CD4-positive, alpha-beta T cell treated with Interferon alpha-2 for 1 hour (primary cell): ENCODE results near the gene IQCK.

Experiments
- DNase-seq, 2 donors: peaks; one replicate each; pipeline ENCODE4 v3.0.0-alpha.2; 2020 to 2022

The IQCK gene

DNA sequence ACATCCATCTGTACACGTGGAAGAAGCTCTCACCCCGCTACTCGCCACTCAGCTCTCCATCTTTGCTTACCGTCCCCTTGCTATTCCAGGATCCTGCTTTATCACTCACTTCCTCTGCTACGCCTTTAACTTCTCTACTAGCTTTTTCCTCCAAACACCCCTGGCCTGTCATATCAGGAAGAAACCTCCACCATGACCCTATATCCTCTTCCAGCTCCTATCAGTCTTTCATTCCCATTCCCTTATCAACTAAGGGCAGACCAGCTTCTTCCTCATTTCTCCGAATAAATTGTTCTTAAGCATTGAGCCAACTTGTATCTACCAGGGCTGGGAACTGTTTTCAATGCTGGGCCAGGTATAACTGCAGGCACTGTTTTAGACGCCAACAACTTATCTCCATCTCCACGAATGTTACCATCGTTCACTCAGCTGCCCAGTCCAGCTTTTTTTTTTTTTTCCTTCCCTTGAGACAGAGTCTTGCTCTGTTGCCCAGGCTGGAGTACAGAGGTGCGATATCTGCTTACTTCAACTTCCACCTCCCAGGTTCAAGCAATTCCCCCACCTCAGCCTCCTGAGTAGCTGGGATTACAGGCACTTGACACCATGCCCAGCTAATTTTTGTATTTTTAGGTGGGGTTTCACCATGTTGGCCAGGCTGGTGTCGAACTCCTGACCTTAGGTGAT lies 4.3 kb downstream of the IQCK start:
- DNase-seq, result no peak

DNA sequence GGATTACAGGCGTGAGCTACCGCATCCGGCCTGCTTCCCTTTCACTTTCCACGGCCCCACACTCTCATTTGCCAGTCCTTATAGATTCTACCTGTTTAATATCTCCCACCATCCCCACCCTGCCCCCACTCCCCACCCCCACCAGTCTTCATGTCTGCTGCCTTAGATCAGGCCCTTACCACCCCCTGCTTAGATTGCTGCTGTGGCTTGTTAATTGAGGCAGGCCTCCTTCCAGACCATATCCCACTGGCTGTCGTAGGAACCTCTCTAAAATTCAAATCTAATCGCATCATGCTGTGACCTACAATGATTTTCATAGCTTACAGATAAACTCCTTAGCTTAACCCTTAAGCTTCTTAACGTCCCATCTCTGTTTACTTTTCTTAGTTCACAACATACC lies 4.9 kb downstream of the IQCK start:
- DNase-seq, result no peak

DNA sequence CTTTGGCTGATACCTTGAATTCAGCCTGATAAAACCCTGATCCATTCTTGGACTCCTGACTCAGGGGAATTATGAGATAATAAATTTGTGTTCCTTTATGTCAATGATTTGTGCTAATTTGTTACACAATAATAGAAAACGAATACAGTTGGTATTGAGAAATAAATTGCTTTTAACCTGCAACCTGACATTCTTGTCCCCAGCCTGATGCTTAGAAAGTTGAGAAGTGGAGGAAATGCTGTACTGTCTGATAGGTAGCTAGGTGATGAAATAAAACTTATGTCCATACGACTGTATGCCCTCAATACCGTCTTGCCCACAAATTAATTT lies 10.5 kb downstream of the IQCK start:
- DNase-seq, result no peak

DNA sequence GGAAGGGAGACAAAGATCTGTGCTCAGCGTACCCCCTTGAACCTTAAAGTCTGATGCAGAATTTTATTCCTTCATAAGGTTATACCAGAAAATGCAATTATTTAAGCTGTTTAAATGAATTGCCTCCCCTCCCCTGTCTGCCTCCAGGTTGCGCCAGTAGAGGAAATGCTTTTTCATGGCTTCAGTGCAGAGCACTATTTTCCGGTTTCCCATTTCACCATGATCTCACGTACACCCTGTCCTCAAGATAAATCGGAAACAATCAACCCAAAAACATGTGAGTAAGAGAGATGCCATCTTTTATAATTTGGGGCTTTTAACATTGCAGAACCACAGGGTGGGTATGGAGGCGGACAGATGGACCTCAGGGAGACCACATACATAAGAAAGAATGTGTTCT lies 15.5 kb downstream of the IQCK start:
- no peak for DNase-seq

DNA sequence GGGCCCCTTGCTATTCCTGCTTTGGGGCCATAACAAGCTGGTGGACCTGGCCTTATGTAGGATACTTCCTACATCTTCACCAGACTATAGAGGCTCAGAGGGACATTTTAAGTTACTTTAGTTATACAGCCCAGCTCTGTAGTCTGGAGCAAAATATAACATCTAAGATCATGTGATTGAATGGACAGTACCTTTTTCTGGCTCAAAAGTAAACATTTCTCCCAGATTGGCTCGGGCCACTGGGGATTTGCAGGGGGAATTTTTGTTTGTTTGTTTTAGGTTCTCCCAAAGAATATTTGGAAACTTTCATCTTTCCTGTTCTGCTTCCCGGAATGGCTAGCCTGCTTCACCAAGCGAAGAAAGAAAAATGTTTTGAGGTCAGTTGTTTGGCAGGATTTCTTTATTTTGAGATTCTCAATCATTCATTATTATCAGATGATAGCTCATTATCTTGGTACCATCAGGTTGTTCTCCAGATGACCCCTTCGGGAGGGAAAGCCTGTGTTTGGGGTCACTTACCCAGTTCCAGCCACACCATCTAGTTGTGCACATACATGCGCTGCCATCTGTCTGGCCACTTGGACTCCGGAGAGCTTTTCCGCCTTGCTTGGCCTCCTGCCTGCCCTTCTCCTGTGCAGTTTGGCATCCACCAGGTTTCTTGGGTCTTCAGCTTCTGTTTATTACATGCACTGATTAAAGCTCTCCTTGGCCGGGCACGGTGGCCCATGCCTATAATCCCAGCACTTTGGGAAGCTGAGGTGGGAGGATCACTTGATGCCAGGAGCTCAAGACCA lies 17.2 kb downstream of the IQCK start:
- DNase-seq, result no peak

DNA sequence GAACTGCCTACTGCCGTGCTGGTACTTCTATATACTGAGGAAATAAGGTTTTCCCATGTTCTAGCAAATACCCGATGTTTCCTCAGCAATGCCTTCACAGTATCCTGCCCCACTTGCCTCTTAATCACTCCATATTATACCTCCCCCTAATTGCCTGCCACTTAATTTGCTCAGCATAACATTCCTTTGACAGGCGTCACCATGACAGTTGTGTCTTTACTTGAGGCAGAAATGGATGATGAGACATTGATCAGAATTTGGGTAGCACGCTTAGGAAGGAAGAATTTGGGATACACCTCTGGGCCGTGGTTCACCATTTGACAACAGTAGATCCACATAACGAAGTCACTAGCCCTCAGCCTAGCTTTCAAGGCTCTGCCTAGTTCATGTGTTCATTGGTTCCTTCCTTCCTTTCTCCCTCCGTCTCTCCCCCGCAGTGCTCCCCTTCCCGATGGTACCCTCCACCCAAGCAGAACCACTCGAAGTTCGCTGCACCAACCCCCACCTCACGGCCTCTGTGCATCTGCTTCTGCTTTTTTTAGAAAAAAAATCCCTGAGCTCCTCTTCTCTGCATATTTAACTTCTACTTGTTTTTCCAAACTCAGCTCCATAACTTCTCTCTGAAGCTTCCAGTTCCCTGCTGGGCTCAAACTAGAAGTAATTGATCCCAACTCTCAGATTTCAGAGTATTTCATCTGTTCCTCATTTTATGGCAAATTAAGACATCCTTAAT lies 19.4 kb downstream of the IQCK start:
- DNase-seq, result no peak

DNA sequence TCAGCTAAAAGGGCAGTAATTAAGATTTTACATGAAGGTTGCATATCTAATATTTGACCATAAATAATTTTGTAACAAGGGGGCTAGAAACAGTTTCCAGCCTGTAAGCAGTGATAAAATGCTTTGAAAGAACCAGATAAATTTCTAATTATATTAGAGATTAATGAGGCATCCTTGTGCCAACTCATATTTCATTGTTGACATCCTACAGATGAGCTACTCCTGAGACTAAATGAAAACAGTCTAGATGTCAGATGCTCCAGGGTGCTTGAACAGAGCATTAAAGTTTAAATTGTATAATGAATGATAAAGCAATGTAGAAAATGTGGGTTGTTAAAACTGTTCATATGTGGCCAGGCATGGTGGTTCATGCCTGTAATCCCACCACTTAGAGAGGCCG lies 23.3 kb downstream of the IQCK start:
- DNase-seq, result no peak

DNA sequence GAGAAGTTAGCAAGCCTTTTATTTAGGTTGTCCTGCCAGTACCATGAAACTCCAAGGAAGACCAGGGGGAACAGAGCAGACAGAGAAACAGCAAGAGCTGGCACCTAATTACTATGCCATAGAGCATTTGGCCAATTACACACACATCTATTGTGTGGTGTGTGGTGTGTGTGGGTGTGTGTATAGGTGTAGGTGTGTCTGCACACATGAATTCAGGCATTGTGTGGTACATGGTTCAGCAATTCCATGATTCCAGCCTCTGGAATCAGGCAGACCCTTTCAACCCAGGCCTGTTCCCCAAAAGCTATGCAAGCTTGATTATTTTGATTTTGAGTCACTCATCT lies 25.7 kb downstream of the IQCK start:
- DNase-seq, result no peak

DNA sequence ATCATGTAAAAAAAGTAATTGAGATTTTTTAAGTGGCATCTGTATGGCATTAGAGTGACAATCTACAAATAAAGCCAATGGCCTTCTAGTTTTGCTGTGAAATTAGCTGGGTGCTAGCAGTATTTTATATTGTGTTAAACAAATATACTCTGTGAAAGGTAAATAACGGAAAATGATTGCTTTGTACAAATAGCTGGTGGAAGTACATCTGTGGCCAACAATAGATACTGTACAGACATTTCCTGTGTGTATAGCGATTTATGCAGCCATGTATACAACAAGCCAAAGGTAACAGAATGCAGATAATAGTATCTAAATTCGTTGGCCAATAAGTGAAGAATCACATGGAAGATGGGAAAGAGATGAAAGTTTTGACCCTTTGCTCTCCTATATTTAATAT lies 26.6 kb downstream of the IQCK start:
- DNase-seq, result no peak

DNA sequence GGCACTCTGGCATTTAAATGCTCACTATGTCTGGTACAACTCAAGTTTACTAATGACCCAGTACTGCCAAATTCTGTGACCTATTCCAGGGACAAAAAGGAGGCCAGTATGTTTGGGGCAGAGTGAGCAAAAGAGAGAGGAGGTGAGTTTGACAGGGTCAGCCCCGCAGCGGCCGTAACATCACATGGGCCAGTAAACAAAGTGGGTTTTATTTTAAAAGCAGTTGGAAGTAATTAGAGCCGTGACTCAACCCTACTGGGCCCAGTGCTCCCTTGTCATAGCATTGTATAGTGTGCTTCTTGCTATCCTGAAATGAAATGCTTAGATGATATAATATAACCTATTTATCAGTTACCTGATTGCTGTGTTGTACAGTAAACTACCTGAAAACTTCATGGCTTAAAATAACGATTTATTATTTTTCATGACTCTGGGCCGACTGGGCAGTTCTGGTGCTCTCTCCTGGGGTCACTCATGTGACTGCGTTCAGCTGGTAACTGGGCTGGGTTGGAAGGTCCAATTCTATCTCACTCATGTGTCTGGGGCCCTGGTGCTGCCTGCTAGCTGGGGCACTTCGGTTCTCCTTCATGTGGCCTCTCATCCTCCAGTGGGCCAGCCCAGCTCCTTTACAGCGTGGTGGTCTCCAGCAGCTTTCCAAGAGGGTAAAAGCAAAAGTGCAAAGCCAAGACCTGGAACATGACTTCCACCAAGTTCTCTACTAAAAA lies 27.4 kb downstream of the IQCK start:
- no peak for DNase-seq

DNA sequence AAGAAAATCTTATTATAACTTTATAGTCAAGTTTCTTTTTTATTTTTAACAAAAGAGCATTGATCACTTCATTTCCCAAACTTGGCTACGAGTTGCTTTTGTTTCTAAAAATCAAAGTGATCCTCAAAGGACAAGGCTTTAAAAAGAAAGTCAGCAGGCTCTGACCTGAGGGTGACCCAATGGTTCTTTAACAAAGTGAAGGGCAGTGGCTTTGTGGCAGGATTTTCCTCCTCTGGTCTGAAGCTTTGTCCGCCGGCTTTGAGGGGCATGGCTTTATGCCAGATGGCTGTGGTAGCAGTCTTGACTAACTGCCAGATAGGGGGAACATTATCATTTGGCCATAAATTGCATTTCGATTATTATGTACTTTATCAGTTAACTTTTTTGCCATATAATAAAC lies 28.5 kb downstream of the IQCK start:
- no peak for DNase-seq

DNA sequence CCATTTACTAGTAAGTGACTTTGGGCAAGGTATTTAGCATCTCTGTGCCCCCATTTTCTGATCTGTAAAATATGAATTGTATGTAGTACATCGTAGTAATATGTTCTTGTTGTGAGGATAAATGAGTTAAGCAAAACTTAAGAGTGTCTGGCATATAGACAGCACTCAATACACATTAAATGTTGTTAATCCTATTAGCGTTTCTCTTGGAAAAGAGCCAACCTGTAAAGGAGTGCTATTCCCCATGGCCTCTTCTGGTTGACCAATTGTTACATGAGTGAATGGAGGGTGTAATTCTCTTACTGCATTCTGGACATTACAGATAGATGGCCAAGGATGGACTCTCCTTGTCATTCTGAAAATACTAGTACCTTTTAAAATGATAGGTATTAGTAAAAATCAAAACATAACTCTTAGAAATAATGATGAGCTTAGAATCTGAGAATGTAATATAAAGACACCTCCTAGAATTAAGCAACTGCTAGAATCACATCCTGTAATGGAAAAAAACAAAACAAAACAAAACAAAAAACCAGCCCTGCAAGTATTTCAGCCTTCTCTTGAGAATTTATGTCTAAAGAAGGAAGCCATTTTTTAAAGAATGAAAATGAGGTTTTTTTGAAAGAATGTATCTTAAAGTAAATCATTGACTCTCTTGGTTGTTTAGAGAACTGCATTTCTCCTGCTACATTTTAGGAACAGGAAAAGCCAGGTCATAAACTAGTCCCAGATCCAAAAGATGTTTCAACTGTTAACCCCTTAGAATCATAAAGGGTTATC lies 30.5 kb downstream of the IQCK start:
- no peak for DNase-seq

DNA sequence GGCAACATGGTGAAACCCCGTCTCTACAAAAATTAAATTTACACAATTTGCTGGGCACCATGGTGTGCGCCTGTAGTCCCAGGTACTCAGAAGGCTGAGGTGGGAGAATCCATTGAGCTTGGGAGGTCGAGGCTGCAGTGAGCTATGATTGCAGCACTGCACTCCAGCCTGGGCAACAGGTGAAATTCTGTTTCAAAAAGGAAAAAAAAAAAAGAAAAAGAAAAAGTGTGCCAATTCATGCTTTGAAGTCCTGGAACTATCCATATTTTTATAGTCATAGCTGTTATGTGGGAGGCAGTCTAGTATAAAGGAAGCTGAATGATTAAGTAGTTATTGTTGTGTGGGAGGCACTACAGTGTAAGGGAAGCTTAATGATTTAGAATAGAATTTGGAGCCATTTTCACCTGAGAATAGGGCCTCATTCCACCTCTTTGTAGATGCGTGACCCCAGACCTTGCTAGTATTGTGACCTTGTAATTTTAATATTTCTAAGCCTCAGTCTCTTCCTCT lies 31.6 kb downstream of the IQCK start:
- DNase-seq, result no peak

DNA sequence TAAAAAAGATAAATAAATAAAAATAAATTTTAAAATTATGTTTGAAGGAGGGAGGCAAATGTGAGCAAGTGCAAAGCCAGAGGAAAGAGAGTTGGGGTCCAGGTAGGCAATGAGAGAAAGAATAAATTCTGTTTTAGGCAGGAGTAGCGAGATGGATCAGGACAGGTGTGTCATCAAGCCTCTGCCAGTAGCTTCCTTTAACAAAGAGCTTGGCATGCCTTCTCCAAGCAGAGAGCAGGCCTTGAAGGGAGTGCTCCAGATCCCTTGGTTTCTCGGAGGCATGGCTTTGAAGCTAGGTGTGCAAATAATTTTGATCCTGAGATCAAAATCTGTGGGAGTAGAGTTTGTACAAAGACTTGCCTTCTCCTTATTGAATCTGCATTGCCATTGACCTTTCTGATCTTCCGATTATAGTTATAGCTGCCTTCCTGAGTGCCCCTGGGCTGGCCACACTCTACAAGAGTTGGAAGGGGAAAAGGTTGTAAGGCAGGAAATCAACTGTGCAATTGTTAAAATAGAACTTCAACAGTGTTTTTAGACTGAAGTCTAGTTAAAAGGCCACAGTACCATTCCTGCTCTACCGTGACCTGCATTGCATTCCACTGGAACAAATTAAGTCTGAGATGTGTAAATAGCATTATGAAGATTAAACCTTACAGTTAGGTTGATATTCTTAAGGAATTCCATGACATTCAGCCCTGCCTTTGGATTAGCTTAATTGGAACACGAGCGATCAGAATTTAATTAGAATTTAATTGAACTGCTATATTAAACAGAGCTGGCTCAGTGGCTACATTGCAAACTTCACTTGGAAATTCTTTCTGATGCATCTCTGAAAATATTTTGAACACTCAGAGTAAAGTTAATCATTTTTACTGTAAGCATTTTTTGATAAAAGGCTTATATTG lies 33.7 kb downstream of the IQCK start:
- no peak for DNase-seq

DNA sequence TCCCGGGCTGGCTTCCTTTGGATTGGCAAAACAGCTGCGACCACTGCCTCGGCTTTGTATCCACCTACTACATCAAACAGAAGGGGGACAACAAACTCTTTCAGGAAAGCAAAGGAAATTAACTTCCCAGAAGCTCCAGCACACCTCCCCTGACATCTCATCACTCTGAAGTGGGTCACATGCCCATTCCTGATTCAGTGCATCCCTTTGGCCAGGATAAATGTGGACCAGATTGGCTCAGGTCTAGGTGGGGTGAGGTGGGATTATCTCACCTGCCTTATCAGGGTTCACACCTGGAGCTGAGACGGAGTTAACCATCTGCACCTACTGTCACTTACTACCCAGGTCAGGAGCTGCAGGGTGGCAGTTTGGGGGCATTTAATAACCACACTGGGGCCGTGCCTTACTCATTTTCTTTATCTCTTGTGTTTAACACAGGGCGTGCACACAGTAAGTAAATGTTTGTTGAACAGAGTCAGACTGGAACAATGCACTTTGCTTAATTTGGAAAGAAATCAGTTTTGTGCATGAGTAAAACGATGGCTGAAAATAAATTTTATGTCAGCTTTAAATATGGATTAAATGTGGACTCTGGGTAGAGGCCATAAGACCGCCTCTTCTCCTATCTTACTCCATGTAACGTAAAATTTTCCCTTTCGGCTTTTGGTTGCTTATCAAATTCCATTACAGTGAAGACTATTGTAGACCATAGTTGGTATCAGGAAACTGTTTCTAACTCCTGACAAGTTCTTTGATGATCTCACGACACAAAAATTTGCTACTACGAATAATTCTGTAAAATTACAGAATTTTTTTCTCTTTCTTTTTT lies 36.0 kb downstream of the IQCK start:
- no peak for DNase-seq

DNA sequence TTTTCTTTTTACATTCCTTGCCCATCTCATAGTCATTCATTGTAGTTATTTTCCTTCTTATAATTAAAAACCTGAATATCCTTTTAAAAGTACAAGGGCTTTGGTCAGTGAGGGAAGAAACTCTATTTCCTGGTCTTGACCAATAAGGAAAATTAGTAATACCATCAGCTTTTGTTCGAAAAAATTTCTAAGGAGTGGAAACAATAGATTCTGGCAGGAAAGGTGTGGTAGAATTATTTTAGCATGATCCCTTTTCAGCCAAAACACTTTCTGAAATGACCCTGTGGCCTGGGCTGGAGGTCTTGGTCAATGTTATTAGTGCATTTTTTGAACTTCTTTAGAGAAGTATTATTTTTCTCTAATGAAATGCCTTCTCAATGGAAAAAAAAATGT lies 36.6 kb downstream of the IQCK start:
- DNase-seq, result no peak

DNA sequence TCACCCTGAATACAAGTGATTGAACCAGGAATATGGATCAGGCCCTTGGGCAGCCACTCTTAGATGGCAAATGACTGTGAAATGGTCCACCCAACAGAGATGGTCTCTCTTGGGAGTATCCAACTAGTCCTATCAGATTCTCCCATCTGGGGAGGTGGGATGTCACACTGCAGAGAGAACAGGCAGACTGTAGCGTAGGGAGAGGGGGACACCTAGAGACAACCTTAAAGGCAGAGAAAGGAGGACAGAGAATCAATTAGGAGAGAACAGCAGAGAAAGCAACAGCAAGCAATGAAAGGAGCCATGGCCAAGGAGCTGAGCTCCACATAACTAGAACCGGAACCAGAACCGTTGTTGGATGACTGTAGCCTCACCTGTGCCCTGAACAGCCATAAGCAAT lies 37.2 kb downstream of the IQCK start:
- no peak for DNase-seq

DNA sequence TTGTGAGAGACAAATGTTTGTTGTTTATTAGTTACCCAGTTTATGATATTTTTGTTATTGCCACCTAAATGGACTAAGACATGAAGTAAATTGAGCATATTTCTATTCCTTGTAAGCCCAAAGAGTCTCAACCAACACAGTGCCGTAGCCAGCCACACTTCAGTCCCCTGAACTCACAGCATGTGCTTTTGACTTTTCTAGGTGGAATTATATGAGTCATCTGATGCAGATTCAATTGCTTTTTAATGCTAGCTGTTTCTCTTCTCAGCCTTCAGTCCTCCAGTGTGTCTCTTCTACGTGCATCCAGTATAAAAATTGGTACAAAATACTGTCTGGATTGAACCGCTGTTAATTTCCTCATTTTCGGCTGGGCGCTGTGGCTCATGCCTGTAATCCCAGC lies 39.0 kb downstream of the IQCK start:
- DNase-seq, result no peak

DNA sequence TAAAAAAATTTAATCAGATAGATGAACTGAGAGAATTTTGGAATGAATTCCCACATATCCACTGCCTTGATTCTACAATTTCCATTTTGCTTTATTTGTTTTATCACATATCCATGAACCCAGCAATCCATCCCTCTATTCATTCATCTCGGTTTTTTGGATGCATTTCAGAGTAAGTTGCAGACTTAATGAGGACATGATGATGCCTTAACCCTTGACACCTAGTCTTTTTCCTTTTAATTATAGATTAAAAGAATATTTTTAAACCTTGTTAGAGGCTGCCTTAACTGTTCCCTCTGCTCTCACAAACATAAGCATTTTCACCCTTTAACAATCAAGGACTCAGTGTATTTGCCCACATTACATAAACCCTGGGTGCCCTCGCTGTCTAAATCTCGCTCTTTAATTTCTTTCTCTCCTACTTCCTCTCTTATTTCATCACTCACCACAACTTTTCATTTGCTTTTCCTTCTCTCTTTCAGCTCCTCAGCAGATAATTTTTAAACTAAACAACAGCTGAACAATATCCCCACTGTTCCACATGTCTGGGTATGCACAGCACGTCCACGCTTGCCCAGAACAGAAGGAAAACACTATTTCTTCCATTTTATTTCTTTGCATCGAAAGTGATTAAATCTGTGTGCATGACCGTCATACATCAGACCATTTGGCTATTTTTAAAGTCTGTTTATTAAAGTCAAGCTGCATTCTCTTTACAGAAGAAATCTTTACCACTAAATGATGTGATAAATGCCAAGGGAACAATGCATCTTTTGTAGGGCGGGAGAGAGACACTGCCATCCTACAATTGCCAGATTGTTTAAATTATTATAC lies 39.9 kb downstream of the IQCK start:
- DNase-seq, result no peak
